Measurements from ENCODE around the gene HAUS3.
"Not testable (repeated sequence)": the region's sequence is repeated elsewhere in the genome, so short reads cannot be mapped to it uniquely, and the experiment has no call there.

Gene HAUS3

GRCh38 chr4:2251795-2252529 is 10.0 kb upstream of the HAUS3 start:
- DNase-seq (ENCODE audit: low spot score), result peak; percentile 61

- peak; percentile 33 for DNase-seq (ENCODE audit: low spot score)
Measured at GRCh38 chr4:2251073-2251794, 9.3 kb upstream of the HAUS3 start.

GRCh38 chr4:2250357-2251072 is 8.6 kb upstream of the HAUS3 start:
- peak; percentile 62 for DNase-seq (ENCODE audit: low spot score)

- DNase-seq (ENCODE audit: low spot score), result peak; percentile 51
Measured at GRCh38 chr4:2249526-2250356, 7.8 kb upstream of the HAUS3 start.

- DNase-seq (ENCODE audit: low spot score), result no peak
Measured at GRCh38 chr4:2248821-2249261, 6.9 kb upstream of the HAUS3 start.

GRCh38 chr4:2248044-2248780 is 6.3 kb upstream of the HAUS3 start:
- no peak for DNase-seq (ENCODE audit: low spot score)

GRCh38 chr4:2247128-2248043 is 5.5 kb upstream of the HAUS3 start:
- no peak for DNase-seq (ENCODE audit: low spot score)

- no peak for DNase-seq (ENCODE audit: low spot score)
Measured at GRCh38 chr4:2246384-2247127, 4.6 kb upstream of the HAUS3 start.

GRCh38 chr4:2245787-2246275 is 3.9 kb upstream of the HAUS3 start:
- DNase-seq (ENCODE audit: low spot score), result no peak

- DNase-seq (ENCODE audit: low spot score), result no peak
Measured at GRCh38 chr4:2245057-2245786, 3.3 kb upstream of the HAUS3 start.

- peak; percentile 68 for DNase-seq (ENCODE audit: low spot score)
Measured at GRCh38 chr4:2243681-2244380, 1.9 kb upstream of the HAUS3 start.

GRCh38 chr4:2241003-2241402 is 918 bp downstream of the HAUS3 start:
- DNase-seq (ENCODE audit: low spot score), result no peak

- DNase-seq (ENCODE audit: low spot score), result no peak
Measured at GRCh38 chr4:2236944-2237666, 4.8 kb downstream of the HAUS3 start.

GRCh38 chr4:2231082-2231481 is 10.8 kb downstream of the HAUS3 start:
- DNase-seq (ENCODE audit: low spot score), result no peak

GRCh38 chr4:2226261-2226660 is 15.7 kb downstream of the HAUS3 start:
- no peak for DNase-seq (ENCODE audit: low spot score)

- DNase-seq (ENCODE audit: low spot score), result no peak
Measured at GRCh38 chr4:2222838-2223237, 19.1 kb downstream of the HAUS3 start.

GRCh38 chr4:2221378-2221777 is 20.5 kb downstream of the HAUS3 start:
- DNase-seq (ENCODE audit: low spot score), result not testable (repeated sequence)

Data from left forelimb (tissue), 1 donor.